ENCODE results near the gene MLYCD.
"Not testable (repeated sequence)": the region's sequence is repeated elsewhere in the genome, so short reads cannot be mapped to it uniquely, and the experiment has no call there.

The MLYCD gene

GRCh38 chr16:83940119-83940518 lies 41.2 kb downstream of the MLYCD start:
- in situ Hi-C loops (cut with HindIII; ENCODE audit: low pct_ligation_motif_present, low sequenced_read_pairs), result no loop called here
- no peak overlapping the region for H3K27ac ChIP-seq
- H3K27me3 ChIP-seq (replicated peaks), result no peaks in the 10 kb centered on the region
- no peaks in the 10 kb centered on the region for H3K36me3 ChIP-seq (replicated peaks)
- H3K4me3 ChIP-seq (ENCODE audit: low read depth, low read length), result no peak overlapping the region
- no peak for TF ChIP-seq CTCF (IDR thresholded peaks at IDR 0.05; ENCODE audit: low read depth, low read length, missing control alignments)
- DNase-seq, result no peak

GRCh38 chr16:83940630-83941378 lies 41.9 kb downstream of the MLYCD start:
- Histone ChIP-seq H3K27me3 (replicated peaks) (no peaks in the 10 kb centered on the region), H3K27ac (no peak overlapping the region), H3K36me3 (replicated peaks) (no peaks in the 10 kb centered on the region), H3K4me3 (ENCODE audit: low read depth, low read length) (no peak overlapping the region)
- no peak for DNase-seq
- in situ Hi-C loops (cut with HindIII; ENCODE audit: low pct_ligation_motif_present, low sequenced_read_pairs), result no loop called here
- no peak for TF ChIP-seq CTCF (IDR thresholded peaks at IDR 0.05; ENCODE audit: low read depth, low read length, missing control alignments)

- H3K36me3 ChIP-seq (replicated peaks); H3K4me3 ChIP-seq (ENCODE audit: low read depth, low read length); DNase-seq; H3K27me3 ChIP-seq (replicated peaks); H3K27ac ChIP-seq; in situ Hi-C loops (cut with HindIII; ENCODE audit: low pct_ligation_motif_present, low sequenced_read_pairs): not testable (repeated sequence)
These were observed 42.6 kb downstream of the MLYCD start for GRCh38 chr16:83941546-83941945.

GRCh38 chr16:83942074-83942473 lies 43.2 kb downstream of the MLYCD start:
- Histone ChIP-seq H3K4me3 (ENCODE audit: low read depth, low read length) (no peak overlapping the region), H3K27me3 (replicated peaks) (no peaks in the 10 kb centered on the region), H3K36me3 (replicated peaks) (no peaks in the 10 kb centered on the region), H3K27ac (no peak overlapping the region)
- no peak for TF ChIP-seq CTCF (IDR thresholded peaks at IDR 0.05; ENCODE audit: low read depth, low read length, missing control alignments)
- no peak for DNase-seq
- in situ Hi-C loops (cut with HindIII; ENCODE audit: low pct_ligation_motif_present, low sequenced_read_pairs), result no loop called here

- Histone ChIP-seq H3K36me3 (replicated peaks) (no peaks in the 10 kb centered on the region), H3K27me3 (replicated peaks) (no peaks in the 10 kb centered on the region), H3K27ac (no peak overlapping the region), H3K4me3 (ENCODE audit: low read depth, low read length) (no peak overlapping the region)
- in situ Hi-C loops (cut with HindIII; ENCODE audit: low pct_ligation_motif_present, low sequenced_read_pairs), result no loop called here
- no peak for DNase-seq
- TF ChIP-seq CTCF (IDR thresholded peaks at IDR 0.05; ENCODE audit: low read depth, low read length, missing control alignments), result no peak
These were observed 44.0 kb downstream of the MLYCD start for GRCh38 chr16:83942815-83943515.

- Histone ChIP-seq H3K36me3 (replicated peaks) (no peaks in the 10 kb centered on the region), H3K27me3 (replicated peaks) (no peaks in the 10 kb centered on the region), H3K4me3 (ENCODE audit: low read depth, low read length) (no peak overlapping the region), H3K27ac (no peak overlapping the region)
- in situ Hi-C loops (cut with HindIII; ENCODE audit: low pct_ligation_motif_present, low sequenced_read_pairs), result no loop called here
- no peak for DNase-seq
- TF ChIP-seq CTCF (IDR thresholded peaks at IDR 0.05; ENCODE audit: low read depth, low read length, missing control alignments), result no peak
These were observed 44.7 kb downstream of the MLYCD start for GRCh38 chr16:83943516-83944050.
